Esophagus muscularis mucosa (tissue), 4 donors: ENCODE measurements around the gene SLC13A2. TPM values are rescaled to one million over a fixed set of nuclear protein-coding genes. Genes with fewer than 3 reads are reported as not detected.

Experiments used
- DNase-seq: peaks from one replicate; pipeline ENCODE4 v3.0.0-alpha.2; 2017; ENCODE audit errors: extremely low spot score
- H3K27ac ChIP-seq, 4 donors: fragments of 200-600 bp; sonication (generic); replicated peaks in 1 of 4; 1 replicate in 3 of 4; 2 replicates in 1 of 4; pipeline ENCODE4 v1.5.1; 2016 to 2019; ENCODE audit warnings: mild to moderate bottlenecking in 1 of 4
- H3K27me3 ChIP-seq, 4 donors: fragments of 200-600 bp; sonication (generic); one replicate each; pipeline versions ENCODE4 v1.5.1 to v1.6.0; 2016 to 2019
- H3K36me3 ChIP-seq, 4 donors: fragments of 200-600 bp; sonication (generic); one replicate each; pipeline ENCODE4 v1.5.1; 2016 to 2019
- H3K4me1 ChIP-seq, 4 donors: fragments of 200-600 bp; sonication (generic); one replicate each; pipeline ENCODE4 v1.5.1; 2016 to 2019
- H3K4me3 ChIP-seq, 4 donors: fragments of 200-600 bp; sonication (generic); 1 replicate in 2 of 4; 2 replicates in 2 of 4; pipeline ENCODE4 v1.5.1; 2016 to 2019; ENCODE audit warnings: mild to moderate bottlenecking in 4 of 4, moderate library complexity in 1 of 4
- H3K9me3 ChIP-seq, 4 donors: fragments of 200-600 bp; sonication (generic); 1 replicate in 3 of 4; 2 replicates in 1 of 4; pipeline ENCODE4 v1.5.1; 2016 to 2019
- CTCF ChIP-seq, 3 experiments: fragments of 200-600 bp in 2 of 3; fragments of 450-650 bp in 1 of 3; sonication (generic) in 2 of 3; IDR thresholded peaks; one replicate each; pipeline ENCODE4 v1.5.1; 2017 to 2019; ENCODE audit warnings: antibody characterized with exemption in 3 of 3, mild to moderate bottlenecking in 2 of 3, moderate library complexity in 1 of 3
- EP300 ChIP-seq: sonication (generic); formaldehyde crosslinking; IDR thresholded peaks from one replicate; pipeline ENCODE4 v1.6.1; 2017; ENCODE audit warnings: antibody characterized with exemption
- POLR2A ChIP-seq: fragments of 450-650 bp; IDR thresholded peaks from one replicate; pipeline ENCODE4 v1.6.1; 2017; ENCODE audit warnings: antibody characterized with exemption, moderate library complexity, mild to moderate bottlenecking, low read depth
- POLR2AphosphoS5 ChIP-seq, 2 donors: sonication (generic); formaldehyde crosslinking; IDR thresholded peaks; one replicate each; pipeline ENCODE4 v1.6.1; 2017; ENCODE audit warnings: antibody characterized with exemption in 2 of 2
- WGBS: methylation state at CpG from one replicate; pipeline ENCODE4 v1.1.5; 2018; 5-methylcytosine and 5-hydroxymethylcytosine counted together
- intact Hi-C: fragments of 100-400 bp; cut with DNase I; formaldehyde crosslinking; loops from one replicate; pipeline ENCODE4 v1.15.1; 2023
- total RNA-seq, 4 donors: library from RNA; depleted of rRNA; stranded (reverse); fragments of >200 nt; gene quantifications; one replicate each; pipeline versions ENCODE4 v1.1.0 to v1.2.1, GENCODE V29; 2016

SLC13A2 gene
- total RNA-seq, 4 donors from 2014 or later: not detected

- TF ChIP-seq POLR2AphosphoS5 (IDR thresholded peaks at IDR 0.05) (no peak), EP300 (no peak), CTCF (IDR thresholded peaks at IDR 0.05) (no peak), POLR2A (no peak)
- Histone ChIP-seq H3K4me1 (peaks cover 0 to 4% (median 0%) of the 10 kb centered on the region in 4 donors), H3K27ac (no peak overlapping the region), H3K27me3 (peaks cover 0 to 96% (median 4%) of the 10 kb centered on the region in 4 donors), H3K9me3 (no peaks in the 10 kb centered on the region), H3K4me3 (no peak overlapping the region), H3K36me3 (no peaks in the 10 kb centered on the region)
- WGBS: 76% methylated on average over 4 of the region's 7 CpGs
- no peak for DNase-seq
- intact Hi-C loops: no loop called here
These were observed 36.3 kb downstream of the SLC13A2 start for GRCh38 chr17:28509789-28510188.

GRCh38 chr17:28511858-28512461 lies 38.5 kb downstream of the SLC13A2 start:
- Histone ChIP-seq H3K4me1 (peaks cover 0 to 4% (median 0%) of the 10 kb centered on the region in 4 donors), H3K36me3 (no peaks in the 10 kb centered on the region), H3K27ac (no peak overlapping the region), H3K27me3 (peaks cover 0 to 78% (median 4%) of the 10 kb centered on the region in 4 donors), H3K4me3 (no peak overlapping the region), H3K9me3 (no peaks in the 10 kb centered on the region)
- no peak for TF ChIP-seq POLR2A
- TF ChIP-seq POLR2AphosphoS5 (IDR thresholded peaks at IDR 0.05): no peak
- no peak for TF ChIP-seq EP300
- no peak for TF ChIP-seq CTCF (IDR thresholded peaks at IDR 0.05)
- no peak for DNase-seq
- intact Hi-C loops: no loop called here
- WGBS: 100% methylated on average over 1 of the region's 3 CpGs

- Histone ChIP-seq H3K4me1 (no peaks in the 10 kb centered on the region), H3K36me3 (no peaks in the 10 kb centered on the region), H3K27me3 (peaks cover 0 to 62% (median 2%) of the 10 kb centered on the region in 4 donors), H3K9me3 (no peaks in the 10 kb centered on the region), H3K4me3 (no peak overlapping the region), H3K27ac (no peak overlapping the region)
- no peak for DNase-seq
- TF ChIP-seq POLR2A (no peak), POLR2AphosphoS5 (IDR thresholded peaks at IDR 0.05) (no peak), CTCF (IDR thresholded peaks at IDR 0.05) (no peak), EP300 (no peak)
- intact Hi-C loops: no loop called here
- 73% methylated on average over 7 of the region's 7 CpGs for WGBS
These were observed 40.0 kb downstream of the SLC13A2 start for GRCh38 chr17:28513476-28513875.

- H3K4me3 ChIP-seq: no peak overlapping the region
- DNase-seq: no peak
- no peaks in the 10 kb centered on the region for H3K9me3 ChIP-seq
- 78% methylated on average over 4 of the region's 16 CpGs for WGBS
- H3K27ac ChIP-seq: no peak overlapping the region
- H3K27me3 ChIP-seq: peaks cover 0 to 51% (median 2%) of the 10 kb centered on the region in 4 donors
- TF ChIP-seq CTCF (IDR thresholded peaks at IDR 0.05): no peak
- no peaks in the 10 kb centered on the region for H3K36me3 ChIP-seq
- no peaks in the 10 kb centered on the region for H3K4me1 ChIP-seq
- intact Hi-C loops: no loop called here
These were observed 41.1 kb downstream of the SLC13A2 start for GRCh38 chr17:28514561-28515002.

GRCh38 chr17:28515518-28515917 lies 42.1 kb downstream of the SLC13A2 start:
- no peaks in the 10 kb centered on the region for H3K36me3 ChIP-seq
- no peak overlapping the region for H3K4me3 ChIP-seq
- intact Hi-C loops: no loop called here
- no peak for DNase-seq
- no peaks in the 10 kb centered on the region for H3K4me1 ChIP-seq
- no peaks in the 10 kb centered on the region for H3K9me3 ChIP-seq
- peaks cover 0 to 42% (median 2%) of the 10 kb centered on the region in 4 donors for H3K27me3 ChIP-seq
- WGBS: 90% methylated on average over 1 of the region's 1 CpG
- H3K27ac ChIP-seq: no peak overlapping the region
- TF ChIP-seq POLR2A (no peak), CTCF (IDR thresholded peaks at IDR 0.05) (no peak), POLR2AphosphoS5 (IDR thresholded peaks at IDR 0.05) (no peak), EP300 (no peak)
